Measurements from ENCODE around the gene KCNK3. TPM values are rescaled to one million over a fixed set of nuclear protein-coding genes. Genes with fewer than 3 reads are reported as not detected.

The KCNK3 gene
- polyA plus RNA-seq, 1 donor from 2014 or later: 12.9 TPM

DNA sequence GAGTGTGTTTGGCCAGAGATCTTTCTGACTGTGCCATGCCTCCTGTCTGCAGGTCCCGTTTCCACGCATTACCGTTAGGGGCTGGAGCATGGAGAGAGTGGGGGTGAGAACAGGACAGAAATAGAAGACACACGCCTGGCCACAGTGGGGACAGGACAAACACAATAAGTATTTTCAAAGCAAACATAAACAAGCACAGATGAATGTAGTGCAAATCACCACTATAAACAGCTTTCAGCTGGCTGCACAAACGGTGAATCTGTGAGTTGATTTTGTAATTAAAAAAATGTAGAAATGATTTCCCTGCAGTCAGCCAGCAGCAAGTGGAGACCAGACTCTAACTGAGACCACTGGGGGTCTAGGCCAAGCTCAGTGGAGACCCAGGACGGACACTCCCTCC, 6.8 kb downstream of the KCNK3 start:
- Histone ChIP-seq H3K9me3 (ENCODE audit: low read length) (no peaks in the 10 kb centered on the region), H3K27me3 (ENCODE audit: insufficient read depth, low read depth, low read length) (peaks cover 22% of the 10 kb centered on the region), H3K9me2 (ENCODE audit: insufficient read depth, low read length) (no peaks in the 10 kb centered on the region), H2AFZ (ENCODE audit: low read depth, low read length) (no peak overlapping the region), H3K27ac (ENCODE audit: low read length) (no peak overlapping the region), H3K36me3 (ENCODE audit: insufficient read depth, low read length) (no peaks in the 10 kb centered on the region), H4K20me1 (ENCODE audit: insufficient read depth) (no peaks in the 10 kb centered on the region), H3K4me3 (ENCODE audit: low read length) (no peak overlapping the region), H3K9ac (ENCODE audit: low read length) (no peak overlapping the region), H3K4me2 (ENCODE audit: low read length) (no peak overlapping the region), H3F3A (ENCODE audit: insufficient read depth, low read length, poor library complexity, severe bottlenecking) (no peaks in the 10 kb centered on the region), H3K79me2 (replicated peaks; ENCODE audit: insufficient read depth, low read length) (no peaks in the 10 kb centered on the region)
- TF ChIP-seq POLR2AphosphoS5 (IDR thresholded peaks at IDR 0.05): no peak
- no peak for TF ChIP-seq CTCF (IDR thresholded peaks at IDR 0.05; ENCODE audit: poor library complexity, severe bottlenecking)
- no peak for TF ChIP-seq SMC3 (conservative IDR thresholded peaks at IDR 0.05; ENCODE audit: poor library complexity)
- TF ChIP-seq EP300 (conservative IDR thresholded peaks at IDR 0.05; ENCODE audit: poor library complexity, severe bottlenecking): no peak
- TF ChIP-seq MXI1 (conservative IDR thresholded peaks at IDR 0.05; ENCODE audit: poor library complexity, severe bottlenecking): no peak
- no peak for TF ChIP-seq TAF1 (IDR thresholded peaks at IDR 0.05; ENCODE audit: low read depth)
- no peak for TF ChIP-seq RAD21 (conservative IDR thresholded peaks at IDR 0.05)
- TF ChIP-seq, protein P1, sequence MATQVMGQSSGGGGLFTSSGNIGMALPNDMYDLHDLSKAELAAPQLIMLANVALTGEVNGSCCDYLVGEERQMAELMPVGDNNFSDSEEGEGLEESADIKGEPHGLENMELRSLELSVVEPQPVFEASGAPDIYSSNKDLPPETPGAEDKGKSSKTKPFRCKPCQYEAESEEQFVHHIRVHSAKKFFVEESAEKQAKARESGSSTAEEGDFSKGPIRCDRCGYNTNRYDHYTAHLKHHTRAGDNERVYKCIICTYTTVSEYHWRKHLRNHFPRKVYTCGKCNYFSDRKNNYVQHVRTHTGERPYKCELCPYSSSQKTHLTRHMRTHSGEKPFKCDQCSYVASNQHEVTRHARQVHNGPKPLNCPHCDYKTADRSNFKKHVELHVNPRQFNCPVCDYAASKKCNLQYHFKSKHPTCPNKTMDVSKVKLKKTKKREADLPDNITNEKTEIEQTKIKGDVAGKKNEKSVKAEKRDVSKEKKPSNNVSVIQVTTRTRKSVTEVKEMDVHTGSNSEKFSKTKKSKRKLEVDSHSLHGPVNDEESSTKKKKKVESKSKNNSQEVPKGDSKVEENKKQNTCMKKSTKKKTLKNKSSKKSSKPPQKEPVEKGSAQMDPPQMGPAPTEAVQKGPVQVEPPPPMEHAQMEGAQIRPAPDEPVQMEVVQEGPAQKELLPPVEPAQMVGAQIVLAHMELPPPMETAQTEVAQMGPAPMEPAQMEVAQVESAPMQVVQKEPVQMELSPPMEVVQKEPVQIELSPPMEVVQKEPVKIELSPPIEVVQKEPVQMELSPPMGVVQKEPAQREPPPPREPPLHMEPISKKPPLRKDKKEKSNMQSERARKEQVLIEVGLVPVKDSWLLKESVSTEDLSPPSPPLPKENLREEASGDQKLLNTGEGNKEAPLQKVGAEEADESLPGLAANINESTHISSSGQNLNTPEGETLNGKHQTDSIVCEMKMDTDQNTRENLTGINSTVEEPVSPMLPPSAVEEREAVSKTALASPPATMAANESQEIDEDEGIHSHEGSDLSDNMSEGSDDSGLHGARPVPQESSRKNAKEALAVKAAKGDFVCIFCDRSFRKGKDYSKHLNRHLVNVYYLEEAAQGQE (IDR thresholded peaks at IDR 0.05; ENCODE audit: borderline replicate concordance): no peak
- TF ChIP-seq EZH2 (IDR thresholded peaks at IDR 0.05; ENCODE audit: borderline replicate concordance, insufficient read depth, low read length, poor library complexity, severe bottlenecking): no peak

- H3K27ac ChIP-seq (ENCODE audit: low read length): no peak overlapping the region
- H3K9ac ChIP-seq (ENCODE audit: low read length): no peak overlapping the region
- H3K9me3 ChIP-seq (ENCODE audit: low read length): no peaks in the 10 kb centered on the region
- no peak overlapping the region for H2AFZ ChIP-seq (ENCODE audit: low read depth, low read length)
- H3K4me2 ChIP-seq (ENCODE audit: low read length): no peak overlapping the region
- no peak for TF ChIP-seq EZH2 (IDR thresholded peaks at IDR 0.05; ENCODE audit: borderline replicate concordance, insufficient read depth, low read length, poor library complexity, severe bottlenecking)
- TF ChIP-seq TAF1 (IDR thresholded peaks at IDR 0.05; ENCODE audit: low read depth): no peak
- no peak for TF ChIP-seq MXI1 (conservative IDR thresholded peaks at IDR 0.05; ENCODE audit: poor library complexity, severe bottlenecking)
- no peak for TF ChIP-seq POLR2AphosphoS5 (IDR thresholded peaks at IDR 0.05)
- TF ChIP-seq, protein P1 (IDR thresholded peaks at IDR 0.05; ENCODE audit: borderline replicate concordance): no peak
- no peak for TF ChIP-seq CTCF (IDR thresholded peaks at IDR 0.05; ENCODE audit: poor library complexity, severe bottlenecking)
- TF ChIP-seq SMC3 (conservative IDR thresholded peaks at IDR 0.05; ENCODE audit: poor library complexity): no peak
- TF ChIP-seq EP300 (conservative IDR thresholded peaks at IDR 0.05; ENCODE audit: poor library complexity, severe bottlenecking): no peak
- no peak overlapping the region for H3K4me3 ChIP-seq (ENCODE audit: low read length)
- peaks cover 15% of the 10 kb centered on the region for H3K27me3 ChIP-seq (ENCODE audit: insufficient read depth, low read depth, low read length)
- no peaks in the 10 kb centered on the region for H4K20me1 ChIP-seq (ENCODE audit: insufficient read depth)
- no peaks in the 10 kb centered on the region for H3F3A ChIP-seq (ENCODE audit: insufficient read depth, low read length, poor library complexity, severe bottlenecking)
- H3K36me3 ChIP-seq (ENCODE audit: insufficient read depth, low read length): no peaks in the 10 kb centered on the region
- H3K79me2 ChIP-seq (replicated peaks; ENCODE audit: insufficient read depth, low read length): no peaks in the 10 kb centered on the region
- H3K9me2 ChIP-seq (ENCODE audit: insufficient read depth, low read length): no peaks in the 10 kb centered on the region
Measured at GRCh38 chr2:26700078-26700477, 7.6 kb downstream of the KCNK3 start.
